ENCODE results near the gene PRKCZ.
"Not testable (repeated sequence)": the region's sequence is repeated elsewhere in the genome, so short reads cannot be mapped to it uniquely, and the experiment has no call there.

The PRKCZ gene

DNA sequence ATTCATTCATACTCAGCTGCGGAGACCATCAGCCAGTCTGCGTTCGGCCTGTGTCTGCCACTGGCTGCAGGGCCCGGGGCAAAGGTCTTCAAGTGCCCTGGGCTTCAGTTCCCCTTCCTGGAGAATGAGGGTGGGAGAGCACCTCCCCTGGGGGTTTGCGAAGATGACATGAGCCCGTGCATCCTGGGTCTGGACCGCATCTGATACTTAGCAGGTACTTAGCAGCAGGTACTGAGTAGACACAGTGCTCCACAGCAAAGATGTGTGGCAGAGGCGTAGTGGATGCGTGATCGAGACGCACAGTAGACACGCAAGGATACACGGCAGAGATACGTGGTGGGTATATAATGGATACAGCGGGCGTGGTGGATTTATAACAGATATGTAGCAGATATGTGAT, 51.3 kb downstream of the PRKCZ start:
- DNase-seq (ENCODE audit: low read depth in 2 of 2) = no peak

DNA sequence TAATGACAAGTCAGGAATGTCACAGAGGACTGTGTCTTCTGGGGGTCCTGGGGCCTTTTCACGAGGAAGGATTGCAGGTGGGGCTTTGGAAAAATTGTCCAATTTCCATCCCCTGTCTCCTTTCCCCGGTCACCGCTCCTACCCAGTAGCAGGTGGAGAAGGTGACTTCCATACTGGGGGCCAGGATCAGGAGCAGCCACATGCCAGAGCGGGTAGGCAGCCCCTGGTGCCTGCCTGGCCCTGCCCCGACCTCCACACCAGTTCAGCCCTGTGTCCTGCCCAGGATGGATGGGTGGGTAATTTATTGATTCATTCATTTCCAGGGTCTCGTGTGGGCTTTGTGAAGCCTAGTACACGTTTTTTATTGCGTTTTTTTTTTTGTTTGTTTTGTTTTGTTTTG, 51.7 kb downstream of the PRKCZ start:
- no peak for DNase-seq (ENCODE audit: low read depth in 2 of 2)

GRCh38 chr1:2102753-2103152, 52.5 kb downstream of the PRKCZ start:
- DNase-seq (ENCODE audit: low read depth in 2 of 2) = no peak

GRCh38 chr1:2103266-2103900, 53.2 kb downstream of the PRKCZ start:
- DNase-seq (ENCODE audit: low read depth in 2 of 2) = no peak

- DNase-seq (ENCODE audit: low read depth in 2 of 2) = no peak
Observed at GRCh38 chr1:2103901-2104590, 53.8 kb downstream of the PRKCZ start.

DNA sequence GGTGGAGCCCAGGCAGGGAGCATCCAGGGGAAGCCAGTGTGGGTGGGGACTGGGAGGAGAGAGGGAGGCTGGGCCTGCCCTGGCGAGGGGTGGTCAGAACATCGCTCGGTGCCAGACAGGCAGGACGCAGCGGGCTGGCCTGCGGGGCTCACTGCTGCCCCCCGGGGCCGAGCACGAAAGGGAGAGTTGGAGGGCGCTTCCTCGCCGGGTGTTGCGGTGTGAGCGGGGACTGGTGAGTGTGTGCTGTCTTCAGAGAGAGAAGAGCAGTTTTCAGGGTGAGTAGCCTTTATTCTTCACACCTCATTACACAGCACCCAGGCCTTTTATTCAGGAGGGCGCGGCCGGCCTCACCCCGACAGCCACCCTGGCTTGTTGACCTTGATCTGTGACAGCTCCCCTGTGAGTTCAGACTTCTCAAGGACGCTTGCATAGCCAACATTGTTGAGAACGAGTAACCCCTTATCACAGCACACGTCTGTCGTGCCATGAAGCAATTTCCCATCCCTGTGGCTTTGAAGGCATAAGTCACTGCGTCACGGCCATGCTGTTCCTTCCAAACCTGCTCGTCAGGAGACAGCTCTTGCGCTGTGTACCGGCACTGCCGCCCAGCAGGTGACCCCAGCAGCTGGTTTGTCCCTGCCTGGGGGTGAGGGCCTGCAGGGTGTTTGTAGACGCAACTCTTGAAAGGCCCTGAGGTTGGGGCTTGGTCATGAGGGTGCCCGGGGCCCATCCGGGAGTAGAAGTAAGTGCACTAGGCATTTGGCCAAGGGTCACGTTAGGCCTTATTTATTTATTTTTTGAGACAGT, 54.6 kb downstream of the PRKCZ start:
- DNase-seq (ENCODE audit: low read depth in 2 of 2) = no peak

- no peak for DNase-seq (ENCODE audit: low read depth in 2 of 2)
Observed at GRCh38 chr1:2105781-2106524, 55.7 kb downstream of the PRKCZ start.

GRCh38 chr1:2106659-2107405, 56.6 kb downstream of the PRKCZ start:
- no peak for DNase-seq (ENCODE audit: low read depth in 2 of 2)

DNA sequence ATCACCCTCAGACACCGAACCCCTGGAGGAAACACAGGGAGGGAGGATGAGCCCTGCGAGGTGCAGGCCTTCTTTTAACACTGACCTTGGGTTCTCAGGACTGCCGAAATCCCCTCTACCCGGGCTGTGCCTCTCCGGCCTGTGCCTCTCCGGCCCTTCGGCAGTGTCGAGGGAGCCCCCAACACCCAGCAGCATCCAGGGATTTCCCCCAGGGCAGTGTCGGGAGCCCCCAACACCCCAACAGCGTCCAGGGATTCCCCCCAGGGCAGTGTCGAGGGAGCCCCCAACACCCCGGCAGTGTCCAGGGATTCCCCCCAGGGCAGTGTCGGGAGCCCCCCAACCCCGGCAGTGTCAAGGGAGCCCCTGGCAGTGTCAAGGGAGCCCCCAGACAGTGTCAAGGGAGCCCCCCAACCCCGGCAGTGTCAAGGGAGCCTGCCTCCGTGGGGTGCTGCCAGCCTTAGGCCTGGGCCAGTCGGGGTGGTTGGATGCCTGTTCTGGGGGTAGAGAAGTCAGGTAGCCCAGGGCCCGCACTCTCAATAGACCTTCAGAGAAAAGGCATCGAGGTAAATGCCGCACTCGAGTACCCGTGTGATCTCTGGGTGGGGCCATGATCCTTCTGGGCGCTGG, 57.5 kb downstream of the PRKCZ start:
- no peak for DNase-seq (ENCODE audit: low read depth in 2 of 2)

- DNase-seq (ENCODE audit: low read depth in 2 of 2) = no peak
Observed at GRCh38 chr1:2108213-2108876, 58.1 kb downstream of the PRKCZ start.

- no peak for DNase-seq (ENCODE audit: low read depth in 2 of 2)
Observed at GRCh38 chr1:2108877-2109580, 58.8 kb downstream of the PRKCZ start.

DNA sequence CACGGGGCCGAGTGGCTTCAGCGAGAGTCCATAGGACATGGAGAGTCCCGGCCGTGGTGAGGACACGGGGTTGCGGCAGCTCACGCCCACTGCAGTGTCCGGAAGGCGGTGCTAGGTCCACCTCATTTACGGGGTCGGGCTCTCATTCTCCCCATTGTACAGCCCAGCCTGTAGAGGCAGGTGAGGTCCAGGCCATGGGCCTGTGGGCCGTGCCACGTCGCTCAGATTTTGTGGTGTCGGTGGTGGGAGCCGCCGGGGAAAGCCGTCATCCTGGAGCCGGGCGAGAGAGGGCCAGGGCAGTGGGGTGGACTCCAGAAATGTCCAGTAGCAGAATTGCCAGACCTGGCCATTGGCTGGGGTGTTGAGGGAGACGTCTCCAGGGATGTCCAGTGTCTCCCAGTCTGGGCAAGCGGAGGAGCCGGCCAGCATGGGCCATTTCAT, 59.4 kb downstream of the PRKCZ start:
- DNase-seq (ENCODE audit: low read depth in 2 of 2) = no peak

GRCh38 chr1:2110191-2110737, 60.1 kb downstream of the PRKCZ start:
- no peak for DNase-seq (ENCODE audit: low read depth in 2 of 2)

DNA sequence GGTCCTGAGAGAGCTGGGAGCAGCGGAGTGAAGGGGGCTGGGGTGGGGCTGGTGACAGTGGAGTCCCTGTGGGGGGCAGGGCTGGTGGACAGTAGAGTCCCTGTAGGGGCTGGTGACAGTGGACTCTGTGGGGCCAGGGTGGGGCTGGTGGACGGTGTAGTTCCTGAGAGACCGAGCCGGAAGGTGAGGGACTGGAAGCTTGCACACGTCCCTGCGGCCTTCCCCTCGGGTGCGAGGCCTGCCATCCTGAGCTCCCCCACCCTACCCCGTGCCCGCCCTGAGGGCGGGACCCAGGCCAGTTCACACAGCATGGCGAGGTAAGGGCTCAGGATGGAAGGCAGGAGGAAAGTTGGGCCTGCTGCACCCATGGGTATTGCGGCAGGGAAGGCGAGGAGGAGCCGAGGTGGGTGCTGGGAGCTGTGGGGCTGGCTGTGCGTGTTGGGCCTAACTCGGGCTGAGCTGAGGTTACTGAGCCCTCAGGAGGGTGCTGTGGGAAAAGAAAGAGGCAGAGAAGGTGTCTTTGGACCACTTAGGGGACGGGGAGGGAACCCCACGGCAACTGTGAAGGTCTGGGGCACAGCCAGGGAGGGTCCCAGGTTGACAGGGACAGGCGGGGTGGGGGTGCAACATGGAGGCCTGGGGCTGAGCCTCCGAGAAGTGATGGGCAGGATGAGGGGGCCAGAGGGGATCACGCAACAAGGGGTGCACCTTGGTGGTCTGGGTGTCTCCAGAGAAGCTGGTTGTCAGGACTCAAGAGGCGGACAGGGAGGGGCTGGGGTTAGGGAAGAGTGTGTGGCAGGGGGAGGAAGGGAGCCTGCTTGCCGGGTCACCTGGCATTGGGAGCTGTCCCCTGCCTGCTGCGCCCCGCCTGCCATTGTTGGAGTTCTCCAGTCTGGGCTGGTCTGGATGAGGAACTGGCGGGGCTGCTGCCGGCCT, 60.8 kb downstream of the PRKCZ start:
- no peak for DNase-seq (ENCODE audit: low read depth in 2 of 2)

DNA sequence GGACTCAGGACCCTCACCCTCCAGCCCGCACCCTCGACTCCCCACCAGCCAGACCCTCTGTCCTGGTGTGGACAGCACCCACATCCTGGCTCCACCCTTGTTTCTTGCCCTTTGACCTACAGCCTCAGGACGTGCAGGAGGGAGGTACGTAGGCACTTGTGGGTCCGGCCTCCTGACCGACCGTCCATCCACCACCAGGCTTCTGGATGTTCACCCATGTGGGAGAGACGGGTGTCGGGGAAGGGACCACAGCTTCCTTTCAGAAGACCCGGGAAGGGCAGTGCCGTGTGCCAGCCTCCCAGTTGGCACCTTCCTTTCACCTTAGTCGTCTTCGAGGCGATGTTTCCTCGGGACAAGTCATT, 61.4 kb downstream of the PRKCZ start:
- no peak for DNase-seq (ENCODE audit: low read depth in 2 of 2)

GRCh38 chr1:2112280-2112701, 62.1 kb downstream of the PRKCZ start:
- DNase-seq (ENCODE audit: low read depth in 2 of 2) = no peak

- DNase-seq (ENCODE audit: low read depth in 2 of 2) = no peak
Observed at GRCh38 chr1:2113620-2114135, 63.5 kb downstream of the PRKCZ start.

DNA sequence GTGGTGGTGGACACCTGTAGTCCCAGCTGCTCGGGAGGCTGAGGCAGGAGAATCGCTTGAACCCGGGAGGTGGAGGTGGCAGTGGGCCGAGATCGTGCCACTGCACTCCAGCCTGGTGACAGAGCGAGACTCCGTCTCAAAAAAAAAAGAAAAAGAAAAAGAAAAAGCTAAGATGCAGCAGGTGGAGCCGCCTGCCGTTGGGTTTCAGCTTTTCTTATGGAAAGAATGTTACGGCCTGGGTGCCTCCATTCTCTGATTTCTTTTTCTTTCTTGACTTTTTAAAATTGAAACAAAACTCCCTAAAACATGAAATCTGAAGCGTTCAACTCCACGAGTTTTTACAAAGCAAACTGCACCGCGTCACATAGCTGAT, 64.4 kb downstream of the PRKCZ start:
- not testable (repeated sequence) for DNase-seq (ENCODE audit: low read depth in 2 of 2)

Measured in activated CD8-positive, alpha-beta memory T cell treated with anti-CD3 and anti-CD28 coated beads for 4 hours (primary cell).